H1 (cell line): ENCODE measurements around the gene CNIH3.

Source experiments
- GABPA ChIP-seq: IDR thresholded peaks from 2 replicates; pipeline ENCODE4 v1.6.1; 2011; ENCODE audit warnings: mild to moderate bottlenecking, low read length, moderate library complexity, borderline replicate concordance; ENCODE audit not compliant: insufficient read depth
- RAD21 ChIP-seq, 2 experiments: IDR thresholded peaks in 1 of 2; conservative IDR thresholded peaks in 1 of 2; 2 replicates each; pipeline ENCODE4 v1.6.1; 2011; ENCODE audit warnings: low read depth in 2 of 2, low read length in 2 of 2, improper control_type of control experiment in 1 of 2, inconsistent platforms in 1 of 2, mild to moderate bottlenecking in 1 of 2, moderate library complexity in 1 of 2
- SIN3A ChIP-seq, 2 experiments: IDR thresholded peaks in 1 of 2; conservative IDR thresholded peaks in 1 of 2; 2 replicates each; pipeline ENCODE4 v1.6.1; 2011 to 2012; ENCODE audit warnings: low read length in 2 of 2, improper control_type of control experiment in 1 of 2, low read depth in 1 of 2, mild to moderate bottlenecking in 1 of 2
- ZNF274 ChIP-seq: IDR thresholded peaks from 2 replicates; pipeline ENCODE4 v1.7.0; 2012; ENCODE audit warnings: low read length, borderline replicate concordance; ENCODE audit errors: extremely low read depth
- TF ChIP-seq, protein P1 (sequence below): IDR thresholded peaks from 2 replicates; pipeline ENCODE4 v1.6.1; 2012; ENCODE audit warnings: inconsistent platforms
- TF ChIP-seq, protein P2 (sequence below), 3 experiments: IDR thresholded peaks; 1 replicate in 2 of 3; 2 replicates in 1 of 3; pipeline versions ENCODE4 v1.5.1 to v1.6.1; 2011; ENCODE audit warnings: low read length in 3 of 3, mild to moderate bottlenecking in 3 of 3, inconsistent platforms in 2 of 3, low read depth in 1 of 3, moderate library complexity in 1 of 3; ENCODE audit not compliant: insufficient read depth in 1 of 3; ENCODE audit errors: control extremely low read depth in 1 of 3

DNA sequence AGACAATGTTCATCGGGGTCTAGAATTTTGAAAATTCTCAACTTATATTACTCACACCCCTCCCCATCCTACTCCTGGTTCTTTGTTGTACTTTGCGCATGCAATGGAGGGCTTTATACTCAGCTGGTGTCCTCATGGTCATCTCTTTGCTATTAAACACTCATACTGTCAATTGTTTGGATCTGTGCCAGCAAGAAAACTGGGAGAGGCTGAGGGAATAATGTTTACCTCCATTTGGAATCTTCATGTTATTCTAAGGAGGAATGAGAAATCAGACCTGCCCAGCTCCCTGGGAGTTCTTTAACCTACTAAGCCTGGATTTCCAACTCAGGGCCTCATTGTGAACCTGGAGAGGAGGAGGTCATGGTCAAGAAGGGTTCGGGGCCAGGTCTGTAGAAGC, 169.5 kb downstream of the CNIH3 start:
- TF ChIP-seq SIN3A (conservative IDR thresholded peaks at IDR 0.05 in 1 of 2, IDR thresholded peaks at IDR 0.05 in 1 of 2; ENCODE audit: low read depth in 1 of 2, low read length in 2 of 2): no peak
- TF ChIP-seq, protein P1, sequence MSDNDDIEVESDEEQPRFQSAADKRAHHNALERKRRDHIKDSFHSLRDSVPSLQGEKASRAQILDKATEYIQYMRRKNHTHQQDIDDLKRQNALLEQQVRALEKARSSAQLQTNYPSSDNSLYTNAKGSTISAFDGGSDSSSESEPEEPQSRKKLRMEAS: no peak
- TF ChIP-seq, protein P2, sequence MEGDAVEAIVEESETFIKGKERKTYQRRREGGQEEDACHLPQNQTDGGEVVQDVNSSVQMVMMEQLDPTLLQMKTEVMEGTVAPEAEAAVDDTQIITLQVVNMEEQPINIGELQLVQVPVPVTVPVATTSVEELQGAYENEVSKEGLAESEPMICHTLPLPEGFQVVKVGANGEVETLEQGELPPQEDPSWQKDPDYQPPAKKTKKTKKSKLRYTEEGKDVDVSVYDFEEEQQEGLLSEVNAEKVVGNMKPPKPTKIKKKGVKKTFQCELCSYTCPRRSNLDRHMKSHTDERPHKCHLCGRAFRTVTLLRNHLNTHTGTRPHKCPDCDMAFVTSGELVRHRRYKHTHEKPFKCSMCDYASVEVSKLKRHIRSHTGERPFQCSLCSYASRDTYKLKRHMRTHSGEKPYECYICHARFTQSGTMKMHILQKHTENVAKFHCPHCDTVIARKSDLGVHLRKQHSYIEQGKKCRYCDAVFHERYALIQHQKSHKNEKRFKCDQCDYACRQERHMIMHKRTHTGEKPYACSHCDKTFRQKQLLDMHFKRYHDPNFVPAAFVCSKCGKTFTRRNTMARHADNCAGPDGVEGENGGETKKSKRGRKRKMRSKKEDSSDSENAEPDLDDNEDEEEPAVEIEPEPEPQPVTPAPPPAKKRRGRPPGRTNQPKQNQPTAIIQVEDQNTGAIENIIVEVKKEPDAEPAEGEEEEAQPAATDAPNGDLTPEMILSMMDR (IDR thresholded peaks at IDR 0.05; ENCODE audit: control extremely low read depth in 1 of 3, insufficient read depth in 1 of 3, low read depth in 1 of 3, low read length in 3 of 3): no peak
- TF ChIP-seq RAD21 (IDR thresholded peaks at IDR 0.05 in 1 of 2, conservative IDR thresholded peaks at IDR 0.05 in 1 of 2; ENCODE audit: low read depth in 2 of 2, low read length in 2 of 2): no peak
- TF ChIP-seq ZNF274: no peak
- TF ChIP-seq GABPA: no peak
